Astrocyte of the hippocampus (primary cell): ENCODE measurements around the gene PSMD7.

Experiments
- DNase-seq: peaks from one replicate; pipeline ENCODE4 v3.0.0; 2011; ENCODE audit warnings: low read depth, low spot score

The PSMD7 gene

DNA sequence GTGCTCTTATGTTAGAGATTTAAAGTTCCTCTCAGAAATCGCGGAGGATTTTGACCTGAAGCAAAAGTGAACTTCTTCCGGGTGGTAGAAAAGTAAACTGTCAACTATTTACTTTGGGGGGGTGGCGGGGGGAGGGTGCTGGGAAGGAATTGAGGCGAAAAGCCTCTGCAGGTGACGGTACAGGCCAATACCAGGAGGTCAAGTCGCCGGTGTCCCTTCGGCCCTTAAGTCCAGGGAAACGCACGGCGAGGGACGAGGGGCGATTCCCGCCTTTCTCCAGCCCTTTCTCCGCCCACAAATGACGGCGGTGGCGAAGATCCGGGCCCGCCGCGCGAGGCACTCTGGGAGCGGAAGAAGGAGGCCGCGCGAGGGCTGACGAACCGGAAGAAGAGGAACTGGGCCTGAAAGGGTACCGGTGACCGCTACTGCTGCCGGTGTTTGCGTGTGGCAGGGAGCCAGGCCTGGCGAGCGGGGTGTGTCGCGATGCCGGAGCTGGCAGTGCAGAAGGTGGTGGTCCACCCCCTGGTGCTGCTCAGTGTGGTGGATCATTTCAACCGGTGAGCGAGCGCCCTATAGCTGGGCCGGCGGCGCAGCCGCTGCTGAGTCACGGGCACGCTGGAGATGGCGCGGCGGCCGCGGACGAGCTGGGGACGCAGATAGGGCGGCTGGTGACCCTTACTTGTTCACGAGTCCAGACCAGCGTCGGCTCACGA lies at the start of gene PSMD7:
Gene PSMD7 (plus strand): TSS at position 383 of the 713 bp plus-strand sequence. CDS start 101 bp downstream, at position 484.
- peak; percentile 95 for DNase-seq

DNA sequence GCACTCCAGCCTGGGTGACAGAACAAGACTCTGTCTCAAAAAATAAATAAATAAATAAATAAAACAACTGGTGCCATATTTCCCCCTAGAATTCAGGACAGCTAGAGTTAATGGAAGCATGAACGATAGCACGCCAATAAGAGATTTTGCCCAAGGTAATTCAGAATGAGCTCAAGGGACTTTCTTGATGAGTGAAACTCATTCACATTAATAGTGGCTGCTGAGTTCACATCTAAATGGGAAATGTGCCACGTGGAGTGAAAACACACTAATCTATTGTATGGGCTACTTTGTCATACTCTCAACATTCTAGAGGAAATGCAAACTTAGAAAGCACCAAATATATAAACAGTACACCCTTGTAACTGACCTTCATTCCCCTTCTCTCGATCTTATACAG lies 47.4 kb upstream of the PSMD7 start:
- DNase-seq, result no peak

DNA sequence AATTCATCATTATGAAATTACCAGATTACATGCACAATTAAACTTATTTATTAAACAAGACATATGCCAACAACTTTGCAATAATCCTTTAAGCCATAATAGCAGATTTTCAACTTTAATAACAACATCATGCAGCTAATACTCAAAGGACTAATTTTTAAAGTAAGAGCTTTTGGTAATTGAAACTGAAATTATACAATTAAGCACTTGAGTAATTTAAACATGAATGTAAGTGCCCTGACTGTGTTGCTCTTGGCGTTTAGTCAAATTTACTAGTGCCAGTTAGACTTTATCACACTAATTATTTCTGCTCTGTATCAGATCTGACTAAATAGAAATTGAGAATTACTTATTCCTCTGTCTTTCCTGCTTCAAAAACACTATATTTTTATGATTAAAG lies 46.8 kb upstream of the PSMD7 start:
- DNase-seq, result no peak

DNA sequence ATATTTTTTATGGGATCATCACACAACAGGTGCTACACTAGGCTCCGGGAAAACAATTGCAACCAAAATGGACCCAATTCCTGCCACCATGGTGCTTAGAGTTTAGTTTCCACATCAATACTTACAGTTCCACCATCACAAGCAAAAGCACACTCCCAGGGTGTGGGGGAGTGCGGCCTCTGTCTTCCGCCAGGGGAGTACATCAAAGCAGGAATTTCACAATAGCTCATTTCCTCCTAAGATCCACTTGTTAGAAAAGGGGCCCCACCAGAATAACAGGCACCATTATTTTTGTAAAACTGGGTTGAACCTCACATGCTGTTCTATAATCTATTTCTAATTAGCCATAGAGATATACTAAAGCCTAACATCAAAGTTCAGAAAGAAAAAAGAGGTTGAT lies 44.3 kb upstream of the PSMD7 start:
- no peak for DNase-seq

DNA sequence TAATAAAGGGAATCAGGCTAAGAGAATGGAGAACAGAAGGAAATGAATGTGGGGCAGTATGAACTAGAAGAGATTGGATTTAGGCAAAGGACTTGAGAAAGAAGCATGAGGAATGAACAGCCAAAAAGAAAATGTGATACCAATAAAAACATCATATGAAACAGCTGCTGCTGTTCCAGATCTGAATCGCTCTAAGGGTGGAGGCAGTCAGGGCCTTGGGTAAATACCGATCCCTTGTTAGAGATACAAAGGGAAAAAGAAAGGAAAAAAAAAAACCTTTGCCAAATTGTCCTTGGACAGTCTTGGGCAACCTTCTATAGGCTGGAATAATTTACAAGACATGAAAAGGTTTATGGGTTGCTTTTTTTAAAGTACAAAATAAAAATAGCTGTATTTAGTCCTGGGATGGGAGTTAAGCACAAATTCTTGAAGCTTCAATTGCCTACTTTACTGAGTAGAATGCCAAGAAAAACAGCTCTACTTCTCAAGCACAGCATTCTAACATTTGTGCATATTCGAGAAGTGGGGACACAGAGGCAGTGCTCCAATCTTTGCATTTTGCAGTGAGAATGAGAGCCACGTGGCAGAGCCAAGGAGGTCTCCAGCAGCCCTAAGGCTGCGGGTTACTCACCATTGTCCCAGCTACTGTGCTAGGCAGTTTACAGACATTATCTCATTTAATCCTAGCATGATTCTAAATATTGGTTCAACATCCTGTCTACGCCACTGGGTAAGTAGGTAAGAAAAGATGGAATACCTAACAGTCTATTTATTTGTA lies 43.3 kb upstream of the PSMD7 start:
- no peak for DNase-seq

DNA sequence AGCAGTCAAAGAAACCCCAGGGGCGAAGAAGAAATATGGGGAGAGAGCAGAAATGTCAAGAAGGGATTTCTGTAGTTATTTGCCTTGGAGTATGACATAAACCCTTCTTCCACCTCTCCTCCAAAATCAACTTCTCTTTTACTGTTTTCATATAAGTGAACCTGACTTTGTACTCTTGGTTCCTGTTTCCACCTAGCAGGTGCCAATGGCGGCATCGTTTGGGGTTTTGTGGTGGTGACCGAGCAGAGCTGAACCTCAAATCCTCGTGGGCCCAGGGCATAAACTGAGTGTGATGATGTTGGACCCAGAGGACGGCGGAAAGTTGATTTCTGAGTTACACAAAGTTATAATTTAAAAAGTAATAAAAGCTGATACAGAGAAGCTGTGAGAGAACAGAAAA lies 39.6 kb upstream of the PSMD7 start:
- no peak for DNase-seq

DNA sequence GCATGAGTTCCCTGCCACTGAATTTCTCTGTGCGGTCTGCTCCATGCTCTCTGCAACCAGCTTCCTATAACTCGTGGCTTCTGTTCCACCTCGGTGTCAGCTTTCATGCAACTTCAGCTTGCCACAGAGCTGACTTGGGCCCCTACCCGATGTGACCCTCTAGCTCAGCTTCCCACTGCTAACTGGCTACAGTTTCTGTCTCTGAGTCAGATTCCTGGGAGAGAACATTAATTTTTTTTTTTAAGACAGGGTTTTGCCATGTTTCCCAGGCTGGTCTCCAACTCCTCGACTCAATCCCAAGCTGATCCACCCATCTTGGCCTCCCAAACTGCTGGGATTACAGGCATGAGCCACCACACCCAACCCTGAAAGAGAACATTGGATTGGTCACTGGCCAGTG lies 35.5 kb upstream of the PSMD7 start:
- DNase-seq, result no peak

DNA sequence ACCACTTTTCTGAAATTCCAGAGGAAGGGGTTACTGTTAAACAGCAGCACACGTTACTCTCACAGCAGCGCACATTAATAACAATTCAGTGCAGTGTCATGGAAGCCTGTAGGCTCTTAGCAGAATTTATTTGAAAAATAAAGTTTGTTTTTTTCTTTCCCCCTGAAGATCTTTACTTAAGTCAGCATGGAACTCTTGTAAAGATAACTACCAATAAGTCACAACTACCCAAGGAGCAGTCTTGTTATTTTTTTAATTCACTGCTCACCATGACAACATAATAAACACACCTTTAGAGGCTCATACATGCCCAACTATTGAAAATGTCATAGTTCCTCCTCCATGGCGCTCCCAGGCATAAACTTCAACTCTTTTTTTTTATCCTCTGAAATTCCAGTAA lies 31.8 kb upstream of the PSMD7 start:
- DNase-seq, result no peak

DNA sequence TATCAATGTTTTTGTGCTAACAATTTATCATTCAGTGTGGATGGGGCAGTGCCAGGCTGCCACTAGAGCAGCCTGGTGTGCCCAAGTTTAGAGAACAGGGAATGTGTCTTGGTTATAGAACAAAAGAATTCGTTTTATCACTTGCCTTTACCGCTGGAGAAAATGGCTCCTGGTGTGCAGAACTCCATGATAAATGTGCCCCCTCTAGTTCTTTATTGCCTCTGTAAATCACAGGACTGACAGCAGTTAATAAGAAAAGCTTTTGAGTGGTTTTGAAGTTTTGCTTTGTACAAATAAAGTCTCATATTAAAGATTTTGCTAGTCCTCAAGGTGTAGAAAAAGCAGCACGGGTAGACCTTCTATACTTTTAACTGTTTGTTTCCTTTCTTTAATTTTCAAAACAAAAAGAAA lies 28.2 kb upstream of the PSMD7 start:
- no peak for DNase-seq

DNA sequence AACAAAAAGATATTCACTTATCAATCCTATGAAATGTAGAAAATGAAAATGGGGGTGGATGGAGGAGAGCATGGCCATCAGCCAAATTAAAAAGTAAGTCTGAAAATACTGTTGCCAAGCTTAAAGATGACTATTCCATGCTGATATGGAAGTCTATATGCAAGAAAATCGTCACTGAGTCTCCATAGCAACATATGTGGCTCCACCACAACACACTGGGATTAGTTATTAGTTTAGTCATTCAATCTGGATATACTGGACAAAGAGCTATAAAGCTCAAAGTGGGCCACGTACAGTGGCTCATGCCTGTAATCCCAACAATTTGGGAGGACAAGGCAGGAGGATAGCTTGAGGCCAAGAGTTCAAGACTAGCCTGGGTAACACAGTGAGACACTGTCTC lies 24.7 kb upstream of the PSMD7 start:
- no peak for DNase-seq

DNA sequence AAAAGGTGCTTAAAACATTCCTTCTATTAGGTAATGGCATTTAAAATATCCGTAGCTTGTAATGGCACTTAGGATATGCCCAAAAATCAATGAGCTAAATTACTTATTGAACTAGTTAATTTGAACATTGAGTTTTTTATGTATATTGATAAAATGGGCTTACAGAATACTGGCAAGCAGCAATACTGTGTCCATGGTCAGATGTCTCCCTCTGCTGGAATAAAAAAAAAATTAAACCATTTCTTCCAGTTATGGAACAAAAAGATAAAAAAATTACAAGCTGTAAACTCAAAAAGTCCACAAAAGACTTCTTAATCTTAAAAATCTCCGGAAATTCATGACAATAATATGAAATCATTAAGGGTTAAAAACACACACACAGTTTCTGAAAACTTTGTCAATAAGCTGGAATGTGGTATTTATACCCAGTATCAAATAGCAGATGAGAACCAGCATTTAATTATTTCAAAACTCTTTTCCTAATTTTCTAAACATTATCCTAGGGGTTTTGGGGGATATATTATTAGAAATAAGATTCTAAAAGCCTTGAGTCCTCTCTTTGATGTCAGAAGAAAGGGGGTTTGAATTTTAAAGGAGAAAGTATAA lies 21.5 kb upstream of the PSMD7 start:
- DNase-seq, result peak; percentile 25

DNA sequence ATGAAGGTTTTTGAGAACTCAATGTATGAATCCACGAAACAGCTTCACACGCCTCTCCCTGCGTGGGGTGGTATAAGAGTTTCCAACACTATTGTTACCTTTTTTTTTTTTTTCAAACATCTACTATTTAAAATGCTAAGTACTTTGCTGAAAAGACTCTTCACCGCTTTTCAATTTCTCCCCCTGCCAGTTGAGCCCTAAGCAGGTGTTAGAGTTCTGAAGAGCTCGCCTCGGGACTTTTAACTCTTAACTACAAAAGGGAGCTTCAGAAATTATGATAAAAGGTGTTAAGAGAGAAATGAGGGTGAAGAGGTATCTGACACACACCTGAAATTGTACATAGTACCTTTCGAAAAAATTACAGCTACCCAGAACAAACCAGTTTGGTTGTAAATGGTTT lies 20.9 kb upstream of the PSMD7 start:
- no peak for DNase-seq

DNA sequence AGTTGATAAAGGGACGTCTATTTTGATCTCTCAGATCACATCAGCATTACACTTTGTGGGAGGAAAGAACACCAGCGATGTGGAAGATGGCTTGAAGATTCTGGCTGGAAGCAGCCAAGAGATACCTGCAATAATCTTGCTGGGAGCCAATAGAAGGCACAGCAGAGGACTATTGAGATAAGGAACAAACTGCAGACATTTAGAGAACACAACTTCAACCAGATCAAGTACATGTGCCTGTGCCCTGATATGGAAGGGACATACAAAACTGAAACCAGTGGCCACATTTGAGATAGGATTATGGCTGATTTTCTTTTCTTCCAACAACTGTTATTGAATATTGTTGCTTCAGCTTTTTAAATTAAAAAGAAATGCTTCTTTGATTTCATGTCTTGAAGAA lies 18.6 kb upstream of the PSMD7 start:
- no peak for DNase-seq

DNA sequence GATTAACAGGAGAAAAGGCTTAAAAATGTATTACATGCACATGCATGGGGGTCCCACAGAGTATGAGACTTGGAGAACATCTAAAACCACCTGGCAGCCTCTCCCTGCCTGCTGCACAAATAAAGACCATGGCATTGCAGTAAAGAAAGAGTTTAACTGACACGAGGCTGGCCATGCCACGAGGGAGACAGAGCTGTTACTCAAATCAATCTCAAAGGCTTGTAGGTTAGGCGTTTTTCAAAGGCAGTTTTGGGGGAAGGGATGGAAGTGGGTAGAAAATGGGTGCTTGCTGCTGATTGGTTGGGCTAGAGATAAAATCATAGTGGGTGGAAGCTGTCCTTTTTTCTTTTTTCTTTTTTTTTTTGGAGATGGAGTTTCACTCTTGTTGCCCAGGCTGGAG lies 17.3 kb upstream of the PSMD7 start:
- no peak for DNase-seq

DNA sequence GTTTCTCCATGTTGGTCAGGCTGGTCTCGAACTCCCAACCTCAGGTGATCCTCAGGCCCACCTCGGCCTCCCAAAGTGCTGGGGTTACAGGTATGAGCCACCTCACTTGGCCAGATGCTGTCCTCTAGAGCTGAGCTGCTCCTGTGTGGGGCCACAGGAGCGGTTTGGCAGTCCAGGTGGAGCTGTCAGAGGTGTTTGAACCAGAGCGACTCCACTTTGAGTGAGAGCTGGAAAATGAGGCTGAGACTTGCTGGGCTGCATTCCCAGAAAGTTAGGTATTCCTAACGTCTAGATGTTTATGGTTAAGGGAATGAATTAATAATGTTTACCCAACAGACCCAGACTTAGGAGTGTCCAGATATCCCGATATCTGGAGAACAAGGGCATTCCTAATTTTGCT lies 16.8 kb upstream of the PSMD7 start:
- DNase-seq, result no peak

DNA sequence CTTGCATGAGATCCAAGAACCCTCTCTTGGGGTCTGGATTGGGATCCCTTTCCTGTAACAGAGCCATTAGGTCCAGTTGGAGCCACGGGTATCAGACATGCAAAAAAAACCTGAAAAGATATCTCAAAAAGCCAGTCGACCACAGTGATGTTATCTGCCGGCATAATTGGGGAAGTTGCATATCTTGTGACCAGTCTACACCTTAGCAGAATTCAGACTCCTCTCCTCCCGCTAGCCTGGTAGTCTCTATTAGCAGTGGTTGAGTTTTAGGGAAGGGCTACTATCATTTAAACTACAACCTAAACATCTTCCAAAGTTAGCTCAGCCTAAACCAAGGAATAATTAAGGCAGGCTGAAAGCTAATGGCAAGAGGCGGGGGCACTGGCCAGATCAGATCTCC lies 16.2 kb upstream of the PSMD7 start:
- DNase-seq, result no peak

DNA sequence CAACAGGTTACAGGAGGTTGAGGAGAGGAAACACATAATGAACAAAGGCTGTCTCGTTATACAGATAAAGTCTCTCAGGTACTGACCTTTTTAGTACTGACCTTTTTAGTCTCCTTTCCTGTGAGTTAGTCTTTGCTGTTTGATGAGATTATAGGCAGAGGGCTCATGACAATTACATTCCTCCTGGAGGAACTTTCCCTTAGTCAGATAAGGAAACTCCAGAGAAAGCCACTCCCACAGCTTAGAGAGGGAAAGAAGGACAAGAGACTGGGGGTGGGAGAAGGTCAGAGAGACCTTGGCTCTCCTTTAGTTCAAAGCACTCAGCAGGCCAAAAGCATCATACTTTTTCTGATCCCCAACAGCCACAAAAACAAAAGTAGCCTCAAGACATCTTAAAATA lies 15.3 kb upstream of the PSMD7 start:
- peak; percentile 21 for DNase-seq

DNA sequence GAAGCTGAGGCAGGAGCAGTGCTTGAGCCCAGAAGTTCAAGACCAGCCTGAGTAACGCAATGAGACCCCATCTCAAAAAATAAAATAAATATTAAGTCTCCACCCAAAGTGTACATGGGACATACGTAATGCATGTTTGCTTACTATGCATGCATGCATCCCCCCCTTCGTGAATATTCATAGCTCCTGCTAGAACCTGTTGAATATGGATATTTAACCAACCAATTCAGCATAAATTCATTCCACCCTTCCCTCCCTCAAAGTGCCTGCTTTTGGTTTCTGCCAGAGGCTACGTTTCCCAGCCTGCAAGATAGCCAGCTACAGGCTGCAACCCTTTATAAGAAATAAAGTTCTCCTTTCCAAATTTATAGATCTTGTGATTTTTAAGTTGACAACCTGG lies 12.9 kb upstream of the PSMD7 start:
- no peak for DNase-seq

DNA sequence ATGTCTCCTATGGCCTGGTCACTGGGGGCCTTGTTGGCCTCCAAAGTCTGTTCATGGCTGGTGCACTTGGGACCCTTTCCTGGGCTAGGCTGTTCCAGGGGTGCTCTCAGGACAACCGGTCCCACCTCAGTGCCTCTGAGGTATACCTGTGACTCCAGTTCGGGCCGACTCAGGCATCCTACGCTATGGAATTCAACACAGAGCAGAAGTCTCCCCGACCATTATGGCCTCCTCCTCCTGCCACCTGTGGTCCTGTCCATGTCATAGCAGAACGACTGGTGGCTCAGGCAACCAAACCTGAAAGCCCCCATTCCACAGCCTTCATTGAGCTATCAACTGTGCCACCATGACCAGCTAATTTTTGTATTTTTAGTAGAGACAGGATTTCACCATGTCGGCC lies 8.5 kb upstream of the PSMD7 start:
- no peak for DNase-seq

DNA sequence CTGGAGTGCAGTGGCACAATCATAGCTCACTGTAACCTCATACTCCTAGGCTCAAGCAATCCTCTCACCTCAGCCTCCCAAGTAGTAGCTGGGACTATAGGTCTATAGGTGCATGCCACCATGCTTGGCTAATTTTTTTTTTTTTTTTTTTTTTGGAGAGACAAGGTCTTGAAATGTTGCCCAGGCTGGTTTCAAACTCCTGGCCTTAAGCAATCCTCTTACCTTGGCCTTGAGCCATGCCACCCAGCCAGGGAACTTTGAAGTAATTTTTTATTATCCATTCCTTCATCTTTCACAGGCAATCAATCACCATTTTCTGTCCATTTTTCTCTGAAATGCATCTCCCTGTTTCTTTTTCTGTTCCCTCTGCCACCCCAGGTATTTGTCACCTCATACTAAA lies 6.3 kb upstream of the PSMD7 start:
- DNase-seq, result no peak

DNA sequence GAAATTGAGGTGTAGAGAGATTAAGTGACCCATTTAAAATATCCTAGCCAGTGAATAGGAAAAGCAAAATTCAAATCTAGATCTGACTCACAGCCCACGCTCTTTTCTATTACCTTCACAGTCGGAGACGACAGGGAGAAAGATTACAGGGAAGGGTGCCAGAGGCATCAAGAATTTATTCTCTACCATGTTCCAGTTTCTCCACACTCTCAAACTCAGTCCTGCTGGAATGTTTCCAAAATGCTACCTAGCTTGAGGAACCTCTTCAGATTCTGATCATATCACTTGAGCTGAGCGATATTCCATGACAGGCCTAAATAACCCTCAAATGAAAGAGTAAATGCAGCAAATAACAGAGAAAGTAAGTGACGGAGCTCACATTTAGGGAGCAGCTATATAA lies 5.4 kb upstream of the PSMD7 start:
- no peak for DNase-seq

DNA sequence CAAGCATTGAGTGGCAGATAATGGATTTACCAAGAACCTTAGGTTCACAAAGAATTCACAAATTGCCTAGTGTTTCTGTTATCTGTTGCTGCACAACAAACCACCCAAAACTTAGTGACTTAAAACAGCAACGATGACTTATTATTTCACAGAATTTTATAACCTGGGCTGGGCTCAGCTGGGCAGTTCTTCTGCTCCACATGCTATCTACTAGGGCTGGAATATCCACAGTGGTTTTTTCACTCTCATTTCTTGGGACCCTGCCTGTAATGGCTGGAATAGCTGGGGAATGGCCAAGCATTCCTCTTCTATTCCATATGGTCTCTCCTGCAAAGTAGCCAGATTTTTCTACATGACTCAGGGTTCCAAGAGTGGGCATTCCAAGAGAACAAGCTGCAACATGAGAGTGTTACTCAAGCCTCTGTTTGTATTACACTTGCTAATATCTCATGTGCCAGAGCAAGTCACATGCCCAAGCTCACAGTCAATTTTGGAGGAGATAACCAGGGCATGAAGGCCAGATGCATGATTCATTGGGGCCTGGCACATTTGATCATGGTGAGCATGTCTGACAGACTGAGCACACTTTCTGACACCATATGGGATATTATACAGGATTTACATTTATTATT lies 4.9 kb upstream of the PSMD7 start:
- DNase-seq, result no peak

DNA sequence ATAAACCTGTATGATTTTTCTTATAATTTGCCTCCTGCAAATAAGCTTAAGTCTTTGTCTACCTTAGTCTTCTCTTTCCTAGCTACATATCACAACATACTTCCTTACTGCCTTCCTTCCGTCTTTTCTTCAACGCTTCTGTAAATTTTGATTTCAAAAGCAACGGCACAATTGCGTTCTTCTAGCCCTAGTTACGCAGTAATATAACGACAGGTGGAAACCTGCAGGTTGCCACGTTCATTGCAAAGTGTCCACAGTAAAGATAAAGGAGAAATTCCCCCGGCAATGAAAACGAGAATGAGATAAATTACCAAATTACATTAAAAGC lies 546 bp upstream of the PSMD7 start:
- DNase-seq, result no peak
